Hematopoietic multipotent progenitor cell treated with erythropoietin and hydrocortisone succinate and interleukin-3 and kit ligand, for 17 days (in vitro differentiated cells): Measurements from ENCODE around the gene NUDCD3.
"Not testable (repeated sequence)": the region's sequence is repeated elsewhere in the genome, so short reads cannot be mapped to it uniquely, and the experiment has no call there.

ENCODE experiments used
- DNase-seq: peaks from one replicate; pipeline ENCODE4 v3.0.0-alpha.2; 2015; ENCODE audit warnings: low spot score

NUDCD3 gene

DNA sequence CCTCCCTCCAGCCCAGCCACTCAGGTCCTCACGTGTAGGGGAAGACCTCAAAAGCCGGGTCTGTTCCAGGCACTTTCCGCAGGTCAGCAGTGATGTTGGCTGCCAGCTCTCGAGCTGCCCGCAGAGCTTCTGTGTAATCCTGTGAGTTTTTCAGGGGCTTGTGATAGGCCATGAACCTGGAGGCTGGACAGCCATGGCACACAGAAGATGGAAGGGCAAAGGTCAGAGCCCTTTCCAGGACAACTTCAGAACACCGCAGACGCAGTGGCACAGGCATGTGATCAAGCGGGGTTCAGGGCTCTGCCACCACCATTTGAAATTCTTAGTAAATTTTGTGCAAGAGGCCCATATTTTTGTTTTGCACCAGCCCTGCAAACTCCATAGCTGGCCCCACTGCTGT is 26.7 kb upstream of the NUDCD3 start:
- no peak for DNase-seq

DNA sequence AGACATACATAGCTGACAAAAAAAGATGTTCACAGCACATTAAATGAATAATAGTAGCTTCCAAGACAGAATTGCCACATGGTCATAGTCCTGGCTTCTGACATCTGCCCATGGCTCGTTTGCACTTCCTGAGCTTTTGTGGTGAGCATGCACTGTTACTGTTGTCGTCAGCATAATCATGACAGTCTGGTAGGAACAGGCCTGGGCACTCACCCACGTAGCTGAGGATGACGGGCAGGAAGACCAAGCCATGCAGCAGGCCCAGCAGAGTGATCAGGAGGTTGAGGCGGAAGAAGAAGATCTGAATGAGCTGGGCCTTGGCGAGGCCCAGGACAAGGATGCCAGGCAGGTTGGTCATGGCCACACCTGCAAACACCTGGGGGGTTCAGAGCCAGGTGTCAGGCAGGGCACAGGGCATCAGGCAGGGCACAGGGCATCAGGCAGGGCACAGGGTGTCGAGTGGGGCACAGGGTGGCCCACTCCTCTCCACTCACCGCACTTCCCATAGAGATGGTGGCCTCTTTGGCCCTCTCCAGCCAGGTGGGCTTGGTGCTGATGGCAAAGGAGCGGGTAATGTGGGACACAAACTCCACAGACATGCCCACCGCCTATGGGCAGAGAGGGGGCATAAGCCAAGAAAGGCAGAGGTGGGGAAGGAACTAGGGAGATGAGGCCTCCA is 25.3 kb upstream of the NUDCD3 start:
- no peak for DNase-seq

DNA sequence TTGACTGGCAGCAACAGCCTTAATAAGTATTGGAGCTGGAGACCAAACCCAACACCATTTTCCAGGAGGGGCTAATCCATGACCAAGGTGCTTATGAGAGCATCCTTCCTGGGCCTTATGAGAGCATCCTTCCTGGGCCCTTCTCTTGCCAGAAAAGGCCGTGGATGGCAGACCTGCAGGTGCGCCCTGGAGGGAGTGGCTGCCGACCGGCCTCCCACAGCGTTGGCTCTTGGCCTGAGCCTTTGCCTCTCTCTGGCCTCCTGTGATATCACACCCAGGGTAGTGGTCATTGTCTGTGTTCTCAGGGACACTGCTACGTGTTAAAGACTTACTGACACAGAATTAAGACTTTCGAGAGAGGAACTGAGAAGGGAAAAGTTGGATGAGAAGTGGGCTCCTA is 22.3 kb upstream of the NUDCD3 start:
- DNase-seq, result no peak

DNA sequence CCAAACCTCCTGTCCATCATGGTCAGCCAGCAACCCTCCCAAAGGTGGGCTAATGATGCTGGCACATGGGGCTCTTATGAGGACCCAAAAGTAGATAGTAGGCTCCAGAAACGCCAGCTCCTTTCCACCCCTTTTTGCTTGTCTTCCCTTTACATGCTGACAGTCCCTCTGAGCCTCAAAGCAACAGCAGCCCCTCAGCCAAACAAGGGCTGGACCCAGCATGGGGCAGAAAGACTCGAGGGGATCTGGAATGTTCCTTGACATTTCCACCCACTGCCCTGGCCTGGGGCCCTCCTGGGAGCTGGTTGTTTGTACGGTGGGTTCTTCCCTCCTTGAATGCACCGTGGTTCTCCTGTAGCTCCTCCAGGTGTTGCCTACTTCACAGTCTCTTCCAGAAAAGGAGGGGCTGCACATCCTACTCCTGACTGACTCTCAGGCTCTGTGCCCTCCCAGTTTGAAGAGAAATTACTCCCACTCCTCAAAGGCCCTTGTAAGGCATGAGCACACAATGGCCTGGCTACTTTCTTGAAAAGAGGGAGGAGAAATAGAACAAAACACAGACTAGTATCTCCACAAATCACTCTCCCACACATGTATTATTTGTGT is 21.5 kb upstream of the NUDCD3 start:
- no peak for DNase-seq

DNA sequence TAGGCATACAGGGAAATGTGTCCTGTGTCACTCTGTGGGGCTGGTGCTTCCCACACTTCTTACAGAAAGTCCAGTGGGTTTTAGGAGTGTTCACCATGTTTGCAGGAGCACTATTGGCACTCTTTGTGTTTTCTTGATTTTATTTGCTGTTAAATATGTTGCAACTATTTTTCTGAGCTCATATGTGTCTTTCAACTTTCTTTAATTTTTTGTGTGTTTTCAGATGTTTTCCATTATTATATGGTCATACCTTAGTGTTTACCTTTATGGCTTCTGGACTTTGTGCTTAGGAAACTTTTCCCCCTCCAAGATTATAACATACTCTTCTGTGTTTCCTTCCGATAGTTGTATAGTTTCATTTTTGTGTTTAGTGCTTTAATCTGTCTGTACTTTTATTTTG is 20.8 kb upstream of the NUDCD3 start:
- no peak for DNase-seq

DNA sequence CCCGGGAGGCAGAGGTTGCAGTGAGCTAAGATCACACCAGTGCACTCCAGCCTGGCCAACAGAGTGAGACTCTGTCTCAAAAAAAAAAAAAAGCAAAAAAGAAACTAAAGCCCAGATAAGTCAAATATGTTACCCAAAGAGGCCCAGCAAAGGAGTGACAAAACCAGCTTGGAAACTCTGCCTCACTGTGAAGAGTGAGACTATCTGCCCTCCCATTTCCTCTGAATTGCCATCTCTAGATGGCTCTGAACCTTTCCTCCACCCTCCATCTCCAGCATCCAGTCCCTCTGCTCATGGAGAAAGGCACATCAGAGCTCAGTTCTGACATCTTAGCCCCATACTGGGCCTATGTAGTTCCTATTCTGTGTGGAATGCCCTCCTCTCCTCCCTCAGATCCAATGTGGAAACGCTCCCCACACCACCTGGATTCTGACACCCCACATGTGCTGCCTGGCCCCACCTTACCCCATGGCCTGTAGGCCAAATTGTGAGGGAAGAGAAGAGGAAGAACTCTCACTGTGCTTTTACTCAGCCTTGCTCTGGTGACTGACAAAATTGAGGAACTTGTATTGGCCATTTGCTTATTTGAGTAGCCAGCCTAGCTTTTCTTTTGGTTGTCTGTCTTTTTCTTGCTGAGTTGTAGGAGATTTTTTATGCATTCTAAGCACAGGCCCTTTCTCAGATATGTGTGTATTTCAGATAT is 18.0 kb upstream of the NUDCD3 start:
- DNase-seq, result no peak

DNA sequence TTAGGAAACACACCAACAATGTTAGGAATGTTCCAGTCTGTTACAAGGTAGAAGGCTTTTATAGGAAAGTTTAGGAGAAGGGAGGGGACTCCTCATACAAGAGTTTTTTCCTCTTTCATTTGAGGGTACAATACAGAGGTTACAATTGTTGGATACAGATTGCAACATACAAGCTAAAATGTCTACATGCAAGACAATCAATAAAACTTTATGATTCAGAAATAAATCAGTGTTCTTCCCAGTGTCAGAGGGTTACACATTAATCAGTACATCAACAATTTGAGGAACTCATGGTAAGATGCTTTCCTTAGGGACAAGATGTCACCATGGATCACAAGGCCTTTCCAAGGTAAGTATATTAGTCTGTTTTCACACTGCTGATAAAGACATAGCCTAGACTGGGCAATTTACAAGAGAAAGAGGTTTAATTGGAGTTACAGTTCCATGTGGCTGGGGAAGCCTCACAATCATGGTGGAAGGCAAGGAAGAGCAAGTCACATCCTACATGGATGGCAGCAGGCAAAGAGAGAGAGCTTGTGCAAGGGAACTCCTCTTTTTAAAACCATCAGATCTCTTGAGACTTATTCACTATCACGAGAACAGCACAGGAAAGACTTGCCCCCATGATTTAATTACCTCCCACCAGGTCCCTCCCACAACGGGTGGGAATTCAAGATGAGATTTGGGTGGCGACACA is 16.3 kb upstream of the NUDCD3 start:
- not testable (repeated sequence) for DNase-seq

DNA sequence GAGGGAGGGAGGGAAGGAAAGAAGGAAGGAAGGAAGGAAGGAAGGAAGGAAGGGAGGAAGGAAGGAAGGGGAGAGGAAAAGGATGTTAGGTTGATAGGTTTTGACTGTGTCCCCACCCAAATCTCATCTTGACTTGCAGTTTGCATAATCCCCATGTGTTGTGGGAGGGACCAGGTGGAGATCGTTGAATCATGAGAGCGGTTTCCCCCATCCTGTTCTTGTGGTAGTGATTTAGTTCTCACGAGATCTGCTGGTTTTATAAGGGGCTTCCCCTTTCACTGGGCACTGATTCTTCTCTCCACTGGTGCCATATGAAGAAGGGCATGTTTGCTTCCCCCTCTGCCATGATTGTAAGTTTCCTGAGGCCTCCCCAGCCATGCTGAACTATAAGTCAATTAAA is 15.1 kb upstream of the NUDCD3 start:
- DNase-seq, result no peak

DNA sequence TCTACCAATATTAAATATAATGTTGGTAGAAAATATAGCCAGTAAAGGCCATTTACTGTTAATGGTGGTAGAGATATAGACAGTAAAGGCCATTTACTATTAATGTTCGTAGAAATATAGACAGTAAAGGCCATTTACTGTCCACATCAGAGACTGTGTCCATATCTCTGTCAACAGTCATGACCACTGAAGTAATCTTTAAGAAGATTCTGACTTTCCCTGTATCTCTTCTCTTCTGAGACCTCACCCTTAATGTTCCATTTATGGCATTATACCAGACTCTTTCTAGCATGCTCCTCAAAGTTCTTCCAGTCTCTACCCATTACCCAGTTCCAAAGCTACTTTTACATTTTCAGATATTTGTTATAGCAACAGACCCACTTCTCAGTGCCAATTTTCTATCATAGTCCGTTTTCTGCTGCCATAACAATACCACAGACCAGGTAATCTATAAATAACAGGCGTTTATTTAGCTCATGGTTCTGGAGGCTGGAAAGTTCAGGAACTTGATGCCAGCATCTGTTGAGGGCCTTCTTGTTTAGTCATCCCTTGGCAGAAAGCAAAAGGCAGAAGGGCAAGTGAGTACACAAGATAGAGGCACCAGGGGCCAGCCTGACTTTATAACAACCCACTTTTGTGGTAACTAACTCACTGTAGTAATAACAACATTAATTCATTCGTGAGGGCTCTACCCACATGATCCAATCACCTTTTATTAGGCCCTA is 7.9 kb upstream of the NUDCD3 start:
- peak; percentile 60 for DNase-seq

DNA sequence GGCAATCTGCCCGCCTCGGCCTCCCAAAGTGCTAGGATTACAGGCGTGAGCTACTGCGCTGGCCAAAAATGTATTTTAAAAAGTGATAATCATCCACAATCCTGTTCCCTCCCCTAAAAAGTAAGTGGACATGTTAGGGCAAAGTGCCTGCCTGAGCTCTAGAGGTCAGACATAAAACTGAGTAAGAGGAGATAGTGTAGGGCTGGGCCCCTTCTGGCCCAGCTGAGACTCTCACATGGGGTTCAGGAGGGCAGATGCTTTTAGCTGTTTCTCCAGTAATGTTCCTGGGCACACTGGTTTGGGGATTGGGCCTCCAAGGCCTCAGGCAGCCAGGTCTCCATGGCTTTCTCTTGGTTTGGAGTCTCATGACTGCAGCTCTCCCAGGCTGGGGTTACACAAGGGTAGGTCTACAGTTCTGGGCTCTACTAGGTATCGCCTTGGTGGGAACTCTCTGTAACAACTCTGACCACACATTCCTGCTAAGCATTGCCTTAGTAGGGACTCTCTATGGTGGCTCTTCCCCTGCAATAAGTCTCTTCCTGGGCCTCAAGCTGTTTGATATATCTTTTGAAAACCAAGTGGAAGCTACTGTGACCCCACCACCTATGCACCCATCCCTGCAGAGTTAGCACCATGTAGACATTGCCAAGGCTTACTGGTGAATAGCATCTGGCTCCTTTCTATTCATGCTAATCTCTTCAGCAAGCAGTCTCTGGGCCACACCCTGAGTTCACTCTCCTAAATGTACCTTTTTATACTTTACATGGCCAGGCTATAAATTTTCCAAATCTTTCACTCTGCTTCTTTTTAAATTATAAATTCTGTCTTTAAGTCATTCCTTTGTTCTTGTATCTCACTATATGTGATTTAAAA is 6.9 kb upstream of the NUDCD3 start:
- peak; percentile 46 for DNase-seq

DNA sequence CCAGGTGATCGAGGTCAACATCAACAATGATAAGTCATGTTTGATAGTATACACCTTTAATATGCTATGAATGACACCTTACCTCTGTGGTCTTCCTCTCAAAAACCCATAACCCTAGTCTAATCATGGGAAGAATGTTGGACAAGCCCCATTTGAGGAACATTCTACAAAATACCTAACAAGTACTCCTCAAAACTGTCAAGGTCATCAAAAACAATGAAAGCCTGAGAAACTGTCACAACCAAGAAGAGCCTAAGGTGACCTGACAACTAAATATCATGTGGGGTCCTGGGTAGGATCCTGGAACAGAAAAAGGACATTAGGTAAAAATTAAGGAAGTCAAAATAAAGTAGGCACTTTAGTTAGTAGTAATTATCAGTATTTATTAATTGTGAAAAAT is 5.9 kb upstream of the NUDCD3 start:
- no peak for DNase-seq

DNA sequence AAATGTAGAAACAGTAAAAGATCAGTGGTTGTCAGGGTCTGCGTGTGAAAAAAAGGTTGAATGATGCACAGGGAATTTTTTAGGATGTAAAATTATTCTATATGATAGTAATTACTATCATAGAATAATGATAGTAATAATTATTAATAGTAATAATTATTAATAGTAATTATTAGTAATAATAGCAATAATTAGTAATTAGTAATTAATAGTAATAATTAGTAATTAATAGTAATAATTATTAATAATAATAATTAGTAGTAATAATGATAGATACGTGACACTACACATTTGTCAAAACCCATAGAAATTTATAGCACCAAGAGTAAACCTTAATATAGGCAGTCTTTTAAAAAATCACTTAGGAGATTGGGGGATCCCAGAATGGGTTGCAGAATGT is 4.5 kb upstream of the NUDCD3 start:
- no peak for DNase-seq

DNA sequence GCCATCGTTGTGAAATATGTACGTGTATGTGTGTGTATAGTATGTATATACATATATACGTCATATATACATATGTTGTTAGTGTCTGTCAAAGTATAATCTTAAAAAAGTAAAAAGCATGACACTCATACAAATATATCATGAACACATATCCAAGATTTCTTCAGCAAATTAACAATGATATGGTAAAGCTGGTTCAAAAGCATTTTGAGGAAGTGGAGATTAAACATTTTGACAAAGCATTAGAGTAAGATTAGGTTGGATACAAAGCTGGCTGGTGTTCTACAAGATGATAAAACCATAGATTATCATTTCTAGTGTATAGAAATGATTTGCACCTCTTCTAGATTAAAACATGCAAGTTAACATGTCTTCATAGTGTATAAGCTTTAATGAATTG is 771 bp upstream of the NUDCD3 start:
- no peak for DNase-seq

DNA sequence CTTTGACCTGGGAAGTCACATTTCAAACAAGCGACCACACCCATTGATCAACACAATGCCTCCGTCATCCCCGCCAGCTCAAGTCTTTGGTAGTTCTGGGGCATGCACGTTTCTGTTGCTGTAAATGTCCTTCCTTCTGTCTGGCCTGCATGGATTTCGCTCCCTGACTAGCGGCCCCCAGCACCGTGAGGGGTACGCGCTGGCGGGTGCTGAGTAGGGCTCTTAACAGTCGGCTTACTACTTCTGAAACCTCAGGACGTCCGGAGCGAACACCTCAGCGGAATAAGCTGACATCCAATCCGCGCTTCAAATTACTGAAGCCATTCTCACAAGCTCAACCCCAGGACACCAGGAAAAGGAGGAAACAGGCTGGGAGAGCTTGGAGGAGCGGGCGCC is 505 bp downstream of the NUDCD3 start:
- no peak for DNase-seq

DNA sequence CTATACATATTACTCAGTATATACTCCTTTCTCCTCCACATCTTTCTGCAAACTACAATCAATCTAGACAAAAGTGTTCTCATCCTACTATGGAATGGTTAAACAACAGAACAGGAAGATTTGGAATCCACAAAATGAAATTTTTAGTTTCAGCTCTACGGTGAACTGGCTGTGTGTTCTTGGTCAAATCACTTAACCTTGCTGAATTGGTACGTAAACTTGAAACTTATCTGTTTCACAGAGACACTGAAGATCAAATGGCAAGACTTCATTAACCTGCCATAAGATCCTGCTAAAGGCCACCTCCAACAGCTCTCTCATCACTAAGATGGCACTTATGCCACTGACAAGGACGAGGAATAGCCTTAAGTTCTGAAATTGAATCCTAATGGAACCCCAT is 1.5 kb downstream of the NUDCD3 start:
- no peak for DNase-seq

DNA sequence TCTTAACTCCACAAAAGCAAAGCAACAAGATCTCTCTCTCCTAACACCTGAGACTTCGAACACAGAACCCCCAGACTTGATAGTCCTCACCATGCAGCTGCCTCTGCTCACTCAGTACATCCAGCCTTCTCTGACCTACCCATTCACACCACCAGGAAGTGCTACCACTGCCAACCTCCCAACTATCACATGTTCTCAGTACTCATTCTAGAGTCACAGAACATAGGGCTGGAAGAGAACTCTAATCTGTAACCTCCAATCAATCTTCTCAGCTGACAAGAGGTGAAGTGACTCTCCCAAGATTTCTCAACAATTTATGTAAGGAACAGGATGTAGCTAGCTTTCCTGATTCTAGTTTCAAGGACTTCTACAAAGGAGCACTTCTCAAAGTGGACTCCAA is 3.8 kb downstream of the NUDCD3 start:
- no peak for DNase-seq

DNA sequence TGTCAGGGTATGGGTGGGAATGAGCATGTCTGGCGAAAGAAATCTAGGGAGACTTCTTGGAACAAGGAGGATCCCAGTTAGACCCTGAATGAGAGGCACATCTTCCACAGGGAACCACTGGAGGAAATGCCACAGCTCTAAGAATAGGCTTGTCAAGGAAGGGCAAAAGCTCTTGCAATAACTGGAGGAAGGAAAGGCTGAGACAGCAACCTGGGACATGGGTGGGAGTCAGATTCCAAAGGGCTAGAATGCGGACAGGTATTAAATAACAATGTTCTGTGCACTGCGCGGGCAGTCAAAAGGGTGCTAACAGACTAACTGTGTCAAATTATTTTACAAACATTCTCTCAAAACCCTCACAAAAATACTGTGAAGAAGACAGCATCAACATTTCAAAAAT is 4.5 kb downstream of the NUDCD3 start:
- no peak for DNase-seq

DNA sequence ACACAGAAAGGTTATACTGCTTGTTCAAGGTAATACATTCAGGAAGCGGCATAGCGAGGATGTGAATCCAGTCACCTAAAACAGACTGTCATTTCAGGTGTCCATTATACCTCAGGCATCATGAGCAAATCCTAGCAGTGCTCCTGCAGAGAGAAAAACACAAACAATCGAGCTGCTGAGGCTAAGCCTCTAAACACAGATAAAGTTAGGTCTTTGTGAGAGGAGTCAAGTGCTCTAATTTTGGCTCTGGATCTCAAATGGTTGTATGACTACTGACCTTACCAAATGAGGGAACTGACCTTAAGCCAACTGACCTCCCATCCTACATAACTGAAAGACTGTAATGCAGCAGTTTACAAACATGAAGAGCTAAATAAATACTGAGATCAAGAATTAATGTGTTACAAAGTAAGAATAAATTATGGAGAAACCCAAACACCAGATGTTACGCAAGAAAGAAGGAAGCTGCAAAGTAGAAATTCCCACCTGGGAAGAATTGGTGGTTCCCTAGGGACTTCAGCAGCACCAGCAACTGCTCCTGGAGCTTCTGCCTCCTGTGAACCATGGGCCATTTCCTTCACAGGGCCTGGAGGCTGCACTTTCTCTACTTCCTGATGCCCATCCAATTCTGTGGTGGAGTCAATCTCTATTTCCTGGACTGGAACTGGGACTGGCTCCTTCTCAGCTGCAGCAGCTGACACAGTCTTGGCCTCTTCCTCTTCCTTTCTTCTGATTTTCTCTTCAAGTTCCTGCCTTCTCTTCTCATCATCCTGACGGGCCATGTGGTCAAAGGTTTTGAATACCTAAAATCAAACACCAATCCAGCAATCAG is 5.8 kb downstream of the NUDCD3 start:
- DNase-seq, result no peak

DNA sequence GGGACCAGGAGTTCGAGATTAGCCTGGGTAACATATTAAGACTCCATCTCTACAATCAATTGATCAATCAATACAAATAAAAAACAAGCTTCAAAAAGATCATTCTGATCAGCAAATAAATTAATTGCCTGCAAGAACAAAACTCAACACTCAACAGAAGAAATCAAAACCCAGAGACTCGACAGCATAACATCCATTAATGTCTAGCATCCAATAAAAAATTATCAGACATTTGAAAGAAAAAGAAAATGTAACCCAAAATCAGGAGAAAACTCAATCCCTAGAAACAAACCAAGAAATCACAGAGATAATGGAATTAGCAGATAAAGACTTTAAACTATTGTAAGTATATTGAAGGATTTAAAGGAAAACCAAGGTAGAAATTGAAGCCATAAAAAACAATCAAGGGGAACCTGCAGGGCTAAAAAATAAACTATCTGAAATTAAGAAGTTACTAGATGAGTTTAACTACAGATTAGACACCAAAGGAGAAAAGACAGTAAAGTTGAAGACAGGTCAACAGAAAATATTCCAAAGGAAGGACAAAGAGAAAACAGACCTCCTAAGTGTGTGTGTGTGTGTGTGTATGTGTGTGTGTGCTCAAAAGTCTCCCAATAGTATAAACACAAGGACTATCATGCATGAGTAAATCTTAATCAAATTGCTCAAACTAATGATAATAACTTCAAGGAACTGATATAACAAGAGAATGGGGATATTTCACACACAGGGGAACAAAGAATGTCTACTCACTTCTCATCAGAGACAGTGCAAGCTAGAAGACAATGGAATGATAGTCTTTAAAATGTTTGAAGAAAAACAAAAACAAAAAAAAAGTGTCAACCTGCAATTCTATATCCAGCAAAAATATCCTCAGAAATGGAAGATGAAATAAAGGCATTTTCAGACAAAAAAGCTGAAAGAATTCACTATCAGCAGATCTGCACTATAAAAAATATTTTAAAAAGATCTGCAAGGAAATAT is 7.7 kb downstream of the NUDCD3 start:
- DNase-seq, result no peak
